Liver (tissue), 9 donors: ENCODE measurements around the gene SCARB1. TPM values are rescaled to one million over a fixed set of nuclear protein-coding genes. Genes with fewer than 3 reads are reported as not detected.

Source experiments
- DNase-seq: peaks from one replicate; pipeline ENCODE4 v3.0.0-alpha.2; 2017; ENCODE audit warnings: low spot score
- H3K27ac ChIP-seq, 2 donors: one replicate each; pipeline ENCODE4 v1.7.0; 2013; ENCODE audit warnings: inconsistent platforms in 2 of 2, low read length in 2 of 2, control low read depth in 1 of 2, low read depth in 1 of 2, mild to moderate bottlenecking in 1 of 2
- H3K27me3 ChIP-seq, 4 donors: one replicate each; pipeline versions ENCODE4 v1.6.1 to v1.7.0; 2013; ENCODE audit warnings: low read length in 3 of 4, inconsistent platforms in 1 of 4, mild to moderate bottlenecking in 1 of 4, moderate library complexity in 1 of 4; ENCODE audit not compliant: control insufficient read depth in 4 of 4, insufficient read depth in 4 of 4
- H3K36me3 ChIP-seq, 4 donors: one replicate each; pipeline versions ENCODE4 v1.6.1 to v1.7.0; 2013; ENCODE audit warnings: low read length in 3 of 4, mild to moderate bottlenecking in 3 of 4, low read depth in 1 of 4, moderate library complexity in 1 of 4; ENCODE audit not compliant: control insufficient read depth in 4 of 4, insufficient read depth in 3 of 4
- H3K4me1 ChIP-seq, 4 donors: one replicate each; pipeline versions ENCODE4 v1.6.1 to v1.7.0; 2013; ENCODE audit warnings: low read length in 3 of 4, mild to moderate bottlenecking in 3 of 4, moderate library complexity in 1 of 4; ENCODE audit not compliant: control insufficient read depth in 4 of 4, insufficient read depth in 4 of 4
- H3K4me3 ChIP-seq, 3 donors: one replicate each; pipeline versions ENCODE4 v1.6.1 to v1.7.0; 2013; ENCODE audit warnings: low read length in 3 of 3, control low read depth in 1 of 3, low read depth in 1 of 3, mild to moderate bottlenecking in 1 of 3
- H3K9ac ChIP-seq, 2 donors: one replicate each; pipeline ENCODE4 v1.7.0; 2013; ENCODE audit warnings: low read length in 2 of 2, mild to moderate bottlenecking in 2 of 2, moderate library complexity in 2 of 2, control low read depth in 1 of 2, low read depth in 1 of 2
- H3K9me3 ChIP-seq, 4 donors: one replicate each; pipeline versions ENCODE4 v1.6.1 to v1.7.0; 2013; ENCODE audit warnings: low read length in 3 of 4; ENCODE audit not compliant: control insufficient read depth in 4 of 4
- EGR1 ChIP-seq, 2 donors: IDR thresholded peaks; 2 replicates each; pipeline ENCODE4 v1.6.1; 2016 to 2018; ENCODE audit warnings: antibody characterized with exemption in 2 of 2, low read depth in 2 of 2
- FOXA1 ChIP-seq: IDR thresholded peaks from 2 replicates; pipeline ENCODE4 v1.6.1; 2016; ENCODE audit warnings: antibody characterized with exemption
- FOXA2 ChIP-seq: IDR thresholded peaks from 2 replicates; pipeline ENCODE4 v1.6.1; 2016; ENCODE audit warnings: antibody characterized with exemption
- GABPA ChIP-seq, 2 donors: IDR thresholded peaks in 1 of 2; conservative IDR thresholded peaks in 1 of 2; 2 replicates each; pipeline ENCODE4 v1.6.1; 2016; ENCODE audit warnings: antibody characterized with exemption in 2 of 2, mild to moderate bottlenecking in 1 of 2, moderate library complexity in 1 of 2
- HNF4A ChIP-seq, 2 donors: conservative IDR thresholded peaks; 2 replicates each; pipeline ENCODE4 v1.6.1; 2016; ENCODE audit warnings: antibody characterized with exemption in 2 of 2, mild to moderate bottlenecking in 2 of 2
- JUND ChIP-seq, 2 donors: IDR thresholded peaks; 2 replicates each; pipeline ENCODE4 v1.6.1; 2016; ENCODE audit warnings: antibody characterized with exemption in 2 of 2
- MAX ChIP-seq: IDR thresholded peaks from 2 replicates; pipeline ENCODE4 v1.6.1; 2016; ENCODE audit warnings: antibody characterized with exemption
- NR2F2 ChIP-seq: IDR thresholded peaks from 2 replicates; pipeline ENCODE4 v1.6.1; 2016; ENCODE audit warnings: antibody characterized with exemption
- RAD21 ChIP-seq, 2 donors: IDR thresholded peaks; 2 replicates each; pipeline ENCODE4 v1.6.1; 2016; ENCODE audit warnings: antibody characterized with exemption in 2 of 2, mild to moderate bottlenecking in 2 of 2
- RXRA ChIP-seq, 2 donors: IDR thresholded peaks; 2 replicates each; pipeline ENCODE4 v1.6.1; 2017 to 2018; ENCODE audit warnings: antibody characterized with exemption in 2 of 2, mild to moderate bottlenecking in 1 of 2
- SP1 ChIP-seq: IDR thresholded peaks from 2 replicates; pipeline ENCODE4 v1.6.1; 2018; ENCODE audit warnings: antibody characterized with exemption, mild to moderate bottlenecking
- TAF1 ChIP-seq: conservative IDR thresholded peaks from 2 replicates; pipeline ENCODE4 v1.6.1; 2016; ENCODE audit warnings: antibody characterized with exemption, mild to moderate bottlenecking
- YY1 ChIP-seq: IDR thresholded peaks from 2 replicates; pipeline ENCODE4 v1.6.1; 2016; ENCODE audit warnings: antibody characterized with exemption, mild to moderate bottlenecking
- ZBTB33 ChIP-seq: IDR thresholded peaks from 2 replicates; pipeline ENCODE4 v1.6.1; 2016; ENCODE audit warnings: antibody characterized with exemption
- WGBS: extraction: QIAGEN DNeasy Blood & Tissue Kit; methylation state at CpG from one replicate; pipeline ENCODE4 v1.1.7; 2013; 5-methylcytosine and 5-hydroxymethylcytosine counted together
- polyA plus RNA-seq, 2 donors: library from polyadenylated mRNA; stranded (reverse) in 1 of 2; unstranded in 1 of 2; fragments of 200-250 nt in 1 of 2; fragments of >200 nt in 1 of 2; fragmentation: Nextera tagmentation in 1 of 2; extraction: Ambion mirVana in 1 of 2; gene quantifications; one replicate each; pipeline versions ENCODE4 v1.2.1 to v1.2.3, GENCODE V29; 2013 to 2015
- total RNA-seq, 2 donors: library from RNA; depleted of rRNA; stranded (reverse); fragments of >200 nt; gene quantifications; one replicate each; pipeline ENCODE4 v1.2.3, GENCODE V29; 2014
- TF ChIP-seq, protein P1 (sequence below): fragments of 150-350 bp; IDR thresholded peaks from 2 replicates; pipeline ENCODE4 v1.5.1; 2017; ENCODE audit warnings: improper control_type of control experiment, low read depth, low read length; ENCODE audit not compliant: missing input control
- TF ChIP-seq, protein P2 (sequence below): IDR thresholded peaks from 2 replicates; pipeline ENCODE4 v1.6.1; 2016; ENCODE audit warnings: antibody characterized with exemption, mild to moderate bottlenecking
- TF ChIP-seq, protein P3 (sequence below): IDR thresholded peaks from 2 replicates; pipeline ENCODE4 v1.6.1; 2016; ENCODE audit warnings: antibody characterized with exemption
- donor health status: healthy.
- donor health status: healthy.
- donor health status: healthy.
- donor health status: healthy.
- donor health status: healthy.

SCARB1 gene
- total and polyA plus RNA-seq, 4 donors: 85.3 to 289 (median 141) TPM

DNA sequence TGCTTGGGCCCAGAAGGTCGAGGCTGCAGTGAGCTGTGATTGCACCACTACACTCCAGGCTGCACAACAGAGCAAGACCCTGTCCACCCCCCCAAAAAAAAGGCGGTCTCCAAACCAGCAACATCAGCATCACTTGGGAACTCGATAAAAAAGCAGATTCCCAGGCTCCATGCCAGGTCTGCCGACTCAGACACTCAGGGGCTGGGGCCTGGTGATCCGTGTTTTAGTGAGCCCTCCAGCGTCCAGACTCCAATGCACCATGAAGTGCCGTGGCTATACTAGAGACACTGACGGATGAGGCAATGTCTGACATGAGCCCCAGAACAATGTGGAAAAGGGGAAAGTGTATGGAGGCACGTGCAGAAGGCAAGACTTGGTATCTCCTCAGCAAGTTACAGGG, 28.8 kb downstream of the SCARB1 start:
- no peak overlapping the region for H3K4me3 ChIP-seq
- H3K9me3 ChIP-seq: no peaks in the 10 kb centered on the region
- peaks cover 23 to 41% (median 31%) of the 10 kb centered on the region in 4 donors for H3K4me1 ChIP-seq
- peak overlapping the region in 1 of 2 donors; percentile 52 for H3K27ac ChIP-seq
- no peaks in the 10 kb centered on the region for H3K27me3 ChIP-seq
- no peak for DNase-seq
- no peaks in the 10 kb centered on the region for H3K36me3 ChIP-seq
- no peak for TF ChIP-seq RAD21 (IDR thresholded peaks at IDR 0.05)
- TF ChIP-seq HNF4A (conservative IDR thresholded peaks at IDR 0.05): no peak
- no peak for TF ChIP-seq YY1
- TF ChIP-seq NR2F2: no peak
- TF ChIP-seq EGR1 (IDR thresholded peaks at IDR 0.05; ENCODE audit: low read depth in 2 of 2): no peak
- no peak for TF ChIP-seq GABPA (IDR thresholded peaks at IDR 0.05 in 1 of 2, conservative IDR thresholded peaks at IDR 0.05 in 1 of 2)
- TF ChIP-seq SP1: no peak
- no peak for TF ChIP-seq ZBTB33
- H3K9ac ChIP-seq: no peak overlapping the region
- 92% methylated on average over 9 of the region's 9 CpGs for WGBS

- Histone ChIP-seq H3K27me3 (no peaks in the 10 kb centered on the region), H3K27ac (peak overlapping the region; percentile 52 to 86), H3K4me3 (no peak overlapping the region), H3K4me1 (peaks cover 26 to 52% (median 40%) of the 10 kb centered on the region in 4 donors), H3K9ac (no peak overlapping the region), H3K36me3 (no peaks in the 10 kb centered on the region), H3K9me3 (no peaks in the 10 kb centered on the region)
- DNase-seq: no peak
- TF ChIP-seq, protein P1, sequence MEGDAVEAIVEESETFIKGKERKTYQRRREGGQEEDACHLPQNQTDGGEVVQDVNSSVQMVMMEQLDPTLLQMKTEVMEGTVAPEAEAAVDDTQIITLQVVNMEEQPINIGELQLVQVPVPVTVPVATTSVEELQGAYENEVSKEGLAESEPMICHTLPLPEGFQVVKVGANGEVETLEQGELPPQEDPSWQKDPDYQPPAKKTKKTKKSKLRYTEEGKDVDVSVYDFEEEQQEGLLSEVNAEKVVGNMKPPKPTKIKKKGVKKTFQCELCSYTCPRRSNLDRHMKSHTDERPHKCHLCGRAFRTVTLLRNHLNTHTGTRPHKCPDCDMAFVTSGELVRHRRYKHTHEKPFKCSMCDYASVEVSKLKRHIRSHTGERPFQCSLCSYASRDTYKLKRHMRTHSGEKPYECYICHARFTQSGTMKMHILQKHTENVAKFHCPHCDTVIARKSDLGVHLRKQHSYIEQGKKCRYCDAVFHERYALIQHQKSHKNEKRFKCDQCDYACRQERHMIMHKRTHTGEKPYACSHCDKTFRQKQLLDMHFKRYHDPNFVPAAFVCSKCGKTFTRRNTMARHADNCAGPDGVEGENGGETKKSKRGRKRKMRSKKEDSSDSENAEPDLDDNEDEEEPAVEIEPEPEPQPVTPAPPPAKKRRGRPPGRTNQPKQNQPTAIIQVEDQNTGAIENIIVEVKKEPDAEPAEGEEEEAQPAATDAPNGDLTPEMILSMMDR: no peak
- TF ChIP-seq YY1: no peak
- no peak for TF ChIP-seq MAX
- peak in 1 of 2 donors; percentile 53 for TF ChIP-seq RXRA (IDR thresholded peaks at IDR 0.05)
- TF ChIP-seq ZBTB33: no peak
- 64% methylated on average over 18 of the region's 18 CpGs for WGBS
Measured at GRCh38 chr12:124833693-124834122, 30.0 kb downstream of the SCARB1 start.

- H3K4me1 ChIP-seq: peaks cover 23 to 57% (median 47%) of the 10 kb centered on the region in 4 donors
- peak overlapping the region; percentile 52 to 86 for H3K27ac ChIP-seq
- no peaks in the 10 kb centered on the region for H3K9me3 ChIP-seq
- WGBS: 41% methylated on average over 4 of the region's 4 CpGs
- no peak overlapping the region for H3K4me3 ChIP-seq
- no peaks in the 10 kb centered on the region for H3K36me3 ChIP-seq
- no peaks in the 10 kb centered on the region for H3K27me3 ChIP-seq
- peak overlapping the region in 1 of 2 donors; percentile 66 for H3K9ac ChIP-seq
- no peak for DNase-seq
- TF ChIP-seq, protein P2, sequence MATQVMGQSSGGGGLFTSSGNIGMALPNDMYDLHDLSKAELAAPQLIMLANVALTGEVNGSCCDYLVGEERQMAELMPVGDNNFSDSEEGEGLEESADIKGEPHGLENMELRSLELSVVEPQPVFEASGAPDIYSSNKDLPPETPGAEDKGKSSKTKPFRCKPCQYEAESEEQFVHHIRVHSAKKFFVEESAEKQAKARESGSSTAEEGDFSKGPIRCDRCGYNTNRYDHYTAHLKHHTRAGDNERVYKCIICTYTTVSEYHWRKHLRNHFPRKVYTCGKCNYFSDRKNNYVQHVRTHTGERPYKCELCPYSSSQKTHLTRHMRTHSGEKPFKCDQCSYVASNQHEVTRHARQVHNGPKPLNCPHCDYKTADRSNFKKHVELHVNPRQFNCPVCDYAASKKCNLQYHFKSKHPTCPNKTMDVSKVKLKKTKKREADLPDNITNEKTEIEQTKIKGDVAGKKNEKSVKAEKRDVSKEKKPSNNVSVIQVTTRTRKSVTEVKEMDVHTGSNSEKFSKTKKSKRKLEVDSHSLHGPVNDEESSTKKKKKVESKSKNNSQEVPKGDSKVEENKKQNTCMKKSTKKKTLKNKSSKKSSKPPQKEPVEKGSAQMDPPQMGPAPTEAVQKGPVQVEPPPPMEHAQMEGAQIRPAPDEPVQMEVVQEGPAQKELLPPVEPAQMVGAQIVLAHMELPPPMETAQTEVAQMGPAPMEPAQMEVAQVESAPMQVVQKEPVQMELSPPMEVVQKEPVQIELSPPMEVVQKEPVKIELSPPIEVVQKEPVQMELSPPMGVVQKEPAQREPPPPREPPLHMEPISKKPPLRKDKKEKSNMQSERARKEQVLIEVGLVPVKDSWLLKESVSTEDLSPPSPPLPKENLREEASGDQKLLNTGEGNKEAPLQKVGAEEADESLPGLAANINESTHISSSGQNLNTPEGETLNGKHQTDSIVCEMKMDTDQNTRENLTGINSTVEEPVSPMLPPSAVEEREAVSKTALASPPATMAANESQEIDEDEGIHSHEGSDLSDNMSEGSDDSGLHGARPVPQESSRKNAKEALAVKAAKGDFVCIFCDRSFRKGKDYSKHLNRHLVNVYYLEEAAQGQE: no peak
- TF ChIP-seq NR2F2 (no peak), TAF1 (no peak), FOXA1 (no peak), MAX (no peak), JUND (IDR thresholded peaks at IDR 0.05) (no peak), YY1 (no peak), FOXA2 (no peak), RXRA (IDR thresholded peaks at IDR 0.05) (no peak)
- TF ChIP-seq, protein P3, sequence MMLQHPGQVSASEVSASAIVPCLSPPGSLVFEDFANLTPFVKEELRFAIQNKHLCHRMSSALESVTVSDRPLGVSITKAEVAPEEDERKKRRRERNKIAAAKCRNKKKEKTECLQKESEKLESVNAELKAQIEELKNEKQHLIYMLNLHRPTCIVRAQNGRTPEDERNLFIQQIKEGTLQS: no peak
Measured at GRCh38 chr12:124832856-124833255, 30.8 kb downstream of the SCARB1 start.
